Hepatocyte (in vitro differentiated cells): ENCODE measurements around the gene CILP2. TPM values are rescaled to one million over a fixed set of nuclear protein-coding genes. Genes with fewer than 3 reads are reported as not detected.

Experiments
- DNase-seq: peaks from one replicate; pipeline ENCODE4 v3.0.0-alpha.2; 2016; ENCODE audit warnings: low spot score
- H2AFZ ChIP-seq: fragments of 200-600 bp; sonication (generic); 2 replicates; pipeline ENCODE4 v1.6.0; 2016; ENCODE audit warnings: antibody characterized with exemption, mild to moderate bottlenecking
- H3K27ac ChIP-seq: fragments of 200-600 bp; sonication (generic); 2 replicates; pipeline ENCODE4 v1.5.1; 2016; ENCODE audit warnings: mild to moderate bottlenecking
- H3K27me3 ChIP-seq: fragments of 200-600 bp; sonication (generic); 2 replicates; pipeline ENCODE4 v1.6.1; 2016
- H3K36me3 ChIP-seq: fragments of 200-600 bp; sonication (generic); replicated peaks from 2 replicates; pipeline ENCODE4 v1.5.1; 2016; ENCODE audit warnings: low read depth; ENCODE audit not compliant: insufficient read depth
- H3K4me1 ChIP-seq: fragments of 200-600 bp; sonication (generic); 2 replicates; pipeline ENCODE4 v1.5.1; 2016; ENCODE audit warnings: mild to moderate bottlenecking, moderate library complexity; ENCODE audit not compliant: insufficient read depth
- H3K4me2 ChIP-seq: fragments of 200-600 bp; sonication (generic); 2 replicates; pipeline ENCODE4 v1.6.0; 2016
- H3K4me3 ChIP-seq: fragments of 200-600 bp; sonication (generic); 2 replicates; pipeline ENCODE4 v1.5.1; 2016; ENCODE audit warnings: mild to moderate bottlenecking
- H3K79me2 ChIP-seq: fragments of 200-600 bp; sonication (generic); 2 replicates; pipeline ENCODE4 v1.6.0; 2017; ENCODE audit warnings: mild to moderate bottlenecking
- H3K9me2 ChIP-seq: fragments of 200-600 bp; sonication (generic); replicated peaks from 2 replicates; pipeline ENCODE4 v1.6.0; 2017; ENCODE audit warnings: mild to moderate bottlenecking; ENCODE audit not compliant: insufficient read depth
- H3K9me3 ChIP-seq: fragments of 200-600 bp; sonication (generic); 2 replicates; pipeline ENCODE4 v1.5.1; 2016; ENCODE audit warnings: low read depth, mild to moderate bottlenecking
- H4K20me1 ChIP-seq: fragments of 200-600 bp; sonication (generic); 2 replicates; pipeline ENCODE4 v1.6.0; 2016; ENCODE audit warnings: mild to moderate bottlenecking; ENCODE audit not compliant: insufficient read depth, poor library complexity, severe bottlenecking
- CTCF ChIP-seq: fragments of 200-600 bp; sonication (generic); IDR thresholded peaks from 2 replicates; pipeline ENCODE4 v1.5.1; 2016; ENCODE audit warnings: antibody characterized with exemption, mild to moderate bottlenecking; ENCODE audit not compliant: poor library complexity
- EZH2 ChIP-seq: fragments of 200-600 bp; sonication (generic); IDR thresholded peaks from 2 replicates; pipeline ENCODE4 v1.6.1; 2016; ENCODE audit warnings: antibody characterized with exemption, mild to moderate bottlenecking, borderline replicate concordance
- EZH2phosphoT487 ChIP-seq: fragments of 200-600 bp; sonication (generic); IDR thresholded peaks from one replicate; pipeline ENCODE4 v1.6.1; 2018; ENCODE audit warnings: antibody characterized with exemption, mild to moderate bottlenecking, low read depth, moderate library complexity; ENCODE audit not compliant: unreplicated experiment, severe bottlenecking
- WGBS: methylation state at CpG from one replicate; pipeline ENCODE4 v1.1.6; 2016; ENCODE audit warnings: low lambda C conversion rate; ENCODE audit errors: missing lambda C conversion rate; 5-methylcytosine and 5-hydroxymethylcytosine counted together
- polyA plus RNA-seq: library from polyadenylated mRNA; unstranded; fragments of >200 nt; fragmentation: Nextera tagmentation; extraction: Ambion mirVana; gene quantifications from 2 replicates; pipeline ENCODE4 v1.2.1, GENCODE V29; 2016
- total RNA-seq: library from RNA; depleted of rRNA; stranded (reverse); fragments of >200 nt; gene quantifications from 2 replicates; pipeline ENCODE4 v1.2.3, GENCODE V29; 2014

Gene CILP2
- total and polyA plus RNA-seq, 2 experiments from 2014 or later, result 5.7 to 16.5 TPM

DNA sequence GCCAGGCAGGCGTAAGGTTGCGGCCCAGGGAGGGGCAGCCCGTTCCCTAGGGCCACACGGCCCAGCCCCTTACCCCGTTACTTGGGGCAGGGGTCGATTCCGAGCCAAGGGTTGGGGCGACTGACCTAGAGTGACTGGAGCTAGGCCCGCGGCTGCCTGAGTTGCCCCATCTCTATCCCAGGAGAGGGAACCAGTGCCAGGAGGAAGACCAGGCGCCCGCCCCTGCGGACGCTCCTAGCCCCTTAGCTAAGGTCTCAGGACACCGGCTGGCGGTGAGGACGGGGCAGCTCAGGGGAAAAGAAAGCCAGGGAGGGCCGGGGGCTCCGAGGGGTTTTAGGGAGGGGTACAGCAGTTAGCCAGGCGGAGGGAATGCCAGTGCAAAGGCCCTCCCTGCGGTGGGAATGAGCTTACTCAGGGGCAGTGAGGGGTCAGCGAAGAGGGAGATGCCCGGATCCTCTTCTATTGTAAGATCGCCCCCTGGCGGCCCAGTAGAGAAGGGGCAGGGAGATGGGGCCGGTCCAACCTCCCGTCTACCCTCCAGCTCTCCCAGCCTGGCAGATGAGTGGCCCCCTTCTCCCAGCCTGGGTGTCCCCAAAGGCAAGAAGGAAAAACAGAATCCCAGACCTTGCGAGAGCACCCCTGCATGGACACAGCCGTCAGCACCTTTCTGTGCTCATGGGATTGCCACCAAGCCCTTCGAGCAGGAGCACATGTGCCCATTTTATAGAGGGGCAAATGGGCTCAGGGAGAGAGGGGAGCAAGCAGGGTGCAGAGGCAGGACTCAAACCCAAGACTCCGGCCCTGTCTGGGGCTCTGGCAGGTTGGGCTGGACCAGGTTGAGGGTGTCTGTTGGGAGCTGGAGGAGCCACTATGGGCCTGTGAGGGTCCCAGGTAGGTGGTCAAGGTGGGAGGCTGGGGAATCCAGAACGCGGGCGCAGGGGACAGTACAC is 16.3 kb downstream of the CILP2 start:
- 77% methylated on average over 32 of the region's 34 CpGs for WGBS
- Histone ChIP-seq H3K79me2 (no peaks in the 10 kb centered on the region), H3K36me3 (no peaks in the 10 kb centered on the region), H3K9me2 (no peaks in the 10 kb centered on the region), H3K4me3 (no peak overlapping the region), H3K4me2 (no peak overlapping the region), H3K9me3 (no peaks in the 10 kb centered on the region), H3K27me3 (no peaks in the 10 kb centered on the region), H3K27ac (no peak overlapping the region), H2AFZ (no peak overlapping the region), H4K20me1 (no peaks in the 10 kb centered on the region), H3K4me1 (peaks cover 7% of the 10 kb centered on the region)
- DNase-seq, result peak; percentile 53
- TF ChIP-seq EZH2, result no peak
- TF ChIP-seq CTCF, result peak; percentile 50

GRCh38 chr19:19558055-19558454 is 20.0 kb downstream of the CILP2 start:
- WGBS, result 93% methylated on average over 14 of the region's 15 CpGs
- no peaks in the 10 kb centered on the region for H3K4me1 ChIP-seq
- H3K27me3 ChIP-seq, result no peaks in the 10 kb centered on the region
- H3K36me3 ChIP-seq, result no peaks in the 10 kb centered on the region
- H3K79me2 ChIP-seq, result no peaks in the 10 kb centered on the region
- H3K27ac ChIP-seq, result no peak overlapping the region
- no peak overlapping the region for H2AFZ ChIP-seq
- no peaks in the 10 kb centered on the region for H3K9me2 ChIP-seq
- H4K20me1 ChIP-seq, result no peaks in the 10 kb centered on the region
- no peak overlapping the region for H3K4me3 ChIP-seq
- no peak overlapping the region for H3K4me2 ChIP-seq
- TF ChIP-seq EZH2phosphoT487 (no peak), EZH2 (no peak), CTCF (no peak)
- H3K9me3 ChIP-seq, result no peaks in the 10 kb centered on the region
- DNase-seq, result no peak

GRCh38 chr19:19558636-19559035 is 20.6 kb downstream of the CILP2 start:
- no peaks in the 10 kb centered on the region for H3K27me3 ChIP-seq
- H3K36me3 ChIP-seq, result no peaks in the 10 kb centered on the region
- no peak overlapping the region for H3K4me3 ChIP-seq
- no peaks in the 10 kb centered on the region for H4K20me1 ChIP-seq
- no peaks in the 10 kb centered on the region for H3K4me1 ChIP-seq
- H2AFZ ChIP-seq, result no peak overlapping the region
- no peak overlapping the region for H3K27ac ChIP-seq
- H3K79me2 ChIP-seq, result no peaks in the 10 kb centered on the region
- H3K4me2 ChIP-seq, result no peak overlapping the region
- no peaks in the 10 kb centered on the region for H3K9me2 ChIP-seq
- no peaks in the 10 kb centered on the region for H3K9me3 ChIP-seq
- 94% methylated on average over 16 of the region's 16 CpGs for WGBS
- TF ChIP-seq EZH2phosphoT487, result no peak
- no peak for TF ChIP-seq EZH2
- no peak for TF ChIP-seq CTCF
- DNase-seq, result no peak
